ENCODE measurements around the gene CDKL1.

Gene CDKL1

DNA sequence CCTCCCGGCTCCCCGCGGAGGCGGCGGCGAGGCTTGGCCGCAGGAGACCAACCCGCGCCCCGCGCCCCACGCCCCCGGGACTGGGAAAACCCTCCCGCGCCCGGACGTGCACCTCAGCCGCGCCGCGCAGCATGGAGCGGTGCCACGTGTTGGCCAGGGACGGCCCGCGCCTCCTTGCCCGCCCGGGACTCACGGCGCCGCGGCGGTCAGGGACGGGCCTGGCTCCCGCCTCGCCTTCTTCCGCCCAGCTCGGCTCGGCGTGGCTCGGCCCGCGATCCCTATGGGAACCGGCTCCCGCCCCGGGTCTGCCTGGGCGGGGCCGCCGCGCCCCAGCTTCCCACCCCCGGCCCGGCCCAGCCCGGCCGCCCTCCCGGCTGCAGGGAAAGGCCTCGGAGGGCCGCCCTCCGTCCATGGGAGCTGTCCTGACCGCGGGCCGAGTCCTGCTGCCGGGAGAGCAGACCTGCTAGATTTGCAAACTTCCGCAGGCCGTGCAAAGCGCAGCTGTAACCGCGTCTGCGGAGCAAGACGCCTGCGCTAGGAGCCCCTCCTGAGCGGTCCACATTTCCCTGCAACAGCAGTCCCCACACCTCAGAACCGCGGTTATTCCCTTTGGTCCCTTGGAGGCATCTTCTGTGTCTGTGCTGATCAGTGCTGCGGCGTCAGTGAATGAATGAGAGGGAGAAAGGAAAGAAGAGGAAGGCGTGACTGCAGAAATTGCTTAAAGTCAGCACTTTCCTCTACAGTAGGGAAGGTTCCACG is at the start of gene CDKL1:
CDKL1 (minus strand) TSS at position 251 of the 759 bp plus-strand sequence. CDS start 1,013 bp downstream, outside the sequence.
- peak in 1 of 2 experiments; percentile 12 for DNase-seq

GRCh38 chr14:50434528-50434927 is 37.8 kb upstream of the CDKL1 start:
- no peak for DNase-seq

DNA sequence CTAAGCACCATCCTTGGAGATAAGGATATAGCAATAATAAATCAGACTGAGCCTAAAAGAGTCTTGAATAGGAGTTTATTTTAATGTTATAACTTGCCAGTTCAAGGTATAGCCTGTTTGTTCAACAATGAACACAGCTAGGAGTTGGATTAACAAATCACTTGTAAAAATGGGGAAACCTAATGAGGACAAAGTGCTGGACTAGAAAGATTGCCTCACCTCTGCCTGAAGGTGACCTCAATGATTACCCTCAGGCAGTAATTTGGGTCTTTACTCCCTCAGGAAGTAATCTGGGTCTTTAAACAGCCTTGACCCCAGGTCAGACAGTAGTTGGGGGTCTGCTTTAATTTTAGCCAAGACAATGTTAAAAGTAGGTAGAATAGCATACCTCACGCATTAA is 35.5 kb upstream of the CDKL1 start:
- DNase-seq, result no peak

GRCh38 chr14:50425816-50426215 is 29.1 kb upstream of the CDKL1 start:
- no peak for DNase-seq

GRCh38 chr14:50425105-50425504 is 28.4 kb upstream of the CDKL1 start:
- no peak for DNase-seq

DNA sequence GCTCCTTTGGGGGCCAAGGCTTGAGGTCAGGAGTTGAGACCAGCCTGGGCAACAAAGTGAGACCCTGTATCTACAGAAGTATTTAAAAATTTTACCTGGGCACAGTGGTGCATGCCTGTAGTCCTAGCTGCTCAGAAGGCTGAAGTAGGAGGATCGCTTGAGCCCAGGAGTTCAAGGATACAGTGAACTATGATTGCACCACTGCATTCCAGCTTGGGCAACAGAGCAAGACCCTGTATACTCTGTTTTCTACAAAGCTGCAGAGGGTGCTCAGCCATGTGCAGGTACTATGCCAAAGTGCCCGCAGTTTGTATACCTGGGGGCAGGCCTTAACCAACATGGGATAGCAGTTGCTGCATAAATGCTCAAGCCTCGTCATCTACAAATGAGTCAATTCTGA is 26.8 kb upstream of the CDKL1 start:
- no peak for DNase-seq

- no peak for DNase-seq
Measured at GRCh38 chr14:50421499-50421898, 24.8 kb upstream of the CDKL1 start.

GRCh38 chr14:50417853-50418252 is 21.2 kb upstream of the CDKL1 start:
- DNase-seq, result no peak

DNA sequence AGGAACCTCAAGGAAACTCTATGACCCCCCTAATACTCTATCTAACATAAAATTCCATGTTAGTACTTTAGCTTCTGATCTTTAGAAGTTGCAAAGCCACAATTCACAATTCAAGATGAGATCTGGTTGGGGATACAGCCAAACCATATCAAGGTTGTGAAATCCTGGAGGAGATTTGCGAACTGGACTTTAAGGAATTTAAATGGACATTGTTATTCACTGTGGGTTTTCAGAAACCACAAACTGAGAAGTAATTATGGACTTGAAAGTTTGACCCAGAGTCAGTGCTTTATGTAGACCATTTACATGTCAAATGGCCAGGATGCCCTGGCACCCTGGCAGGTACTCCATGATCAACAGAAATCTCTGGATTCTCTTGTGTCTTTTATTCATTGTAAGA is 14.2 kb upstream of the CDKL1 start:
- DNase-seq, result no peak

GRCh38 chr14:50410071-50410470 is 13.4 kb upstream of the CDKL1 start:
- DNase-seq, result no peak

DNA sequence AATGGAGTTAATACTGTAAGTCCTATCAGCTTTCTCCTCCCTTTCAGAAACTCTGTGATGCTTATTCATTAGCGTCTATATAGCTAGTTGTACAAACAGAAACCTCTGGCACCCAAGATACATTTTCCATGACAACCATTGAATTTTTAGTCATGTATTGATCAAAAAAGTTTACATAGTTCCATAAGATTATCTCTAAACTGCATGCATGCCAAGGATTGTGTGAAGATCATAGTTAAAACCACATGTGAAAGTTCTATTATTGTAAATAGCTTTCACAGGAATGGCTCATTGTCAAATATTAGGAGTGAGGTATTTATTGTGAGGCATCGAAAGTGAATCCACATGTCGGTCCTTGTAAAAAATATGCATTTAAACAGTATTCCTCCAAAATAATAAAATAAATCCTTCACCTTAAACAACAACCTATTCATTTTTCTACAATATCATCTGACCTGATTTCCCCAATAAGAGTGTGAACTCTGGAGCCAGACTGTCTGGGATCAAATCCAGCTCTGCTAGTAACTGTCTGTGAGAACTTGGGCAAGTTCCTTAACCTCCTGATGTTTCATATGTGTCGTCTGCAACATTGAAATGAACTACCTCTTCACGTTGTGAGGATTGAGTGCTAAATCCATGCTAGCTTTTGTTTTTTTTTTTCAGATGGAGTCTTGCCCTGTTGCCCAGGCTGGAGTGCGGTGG is 10.6 kb upstream of the CDKL1 start:
- no peak for DNase-seq

- DNase-seq, result no peak
Measured at GRCh38 chr14:50403419-50403818, 6.7 kb upstream of the CDKL1 start.

DNA sequence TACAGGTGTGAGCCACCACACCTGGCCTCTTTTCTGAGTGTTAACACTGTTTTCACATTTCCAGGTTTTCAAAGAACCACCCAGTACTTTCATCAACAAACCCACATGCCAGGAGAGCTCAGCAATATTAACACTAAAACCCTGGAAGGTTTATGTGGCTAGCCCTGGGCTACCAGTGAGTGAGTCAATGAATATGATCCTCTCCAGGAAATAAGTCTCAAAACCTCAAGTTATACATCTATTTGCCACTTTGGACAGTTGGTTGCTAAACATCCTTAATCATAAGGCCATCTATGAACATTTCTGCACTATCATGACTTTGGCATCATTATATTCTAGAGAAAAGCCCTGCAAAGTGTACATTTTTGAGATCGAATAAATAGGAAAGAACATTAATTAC is 6.3 kb upstream of the CDKL1 start:
- DNase-seq, result no peak

- no peak for DNase-seq
Measured at GRCh38 chr14:50400461-50400860, 3.8 kb upstream of the CDKL1 start.

- no peak for DNase-seq
Measured at GRCh38 chr14:50399251-50400032, 2.8 kb upstream of the CDKL1 start.

- no peak for DNase-seq
Measured at GRCh38 chr14:50398189-50398580, 1.5 kb upstream of the CDKL1 start.

GRCh38 chr14:50397390-50398188 is 908 bp upstream of the CDKL1 start:
- no peak for DNase-seq

DNA sequence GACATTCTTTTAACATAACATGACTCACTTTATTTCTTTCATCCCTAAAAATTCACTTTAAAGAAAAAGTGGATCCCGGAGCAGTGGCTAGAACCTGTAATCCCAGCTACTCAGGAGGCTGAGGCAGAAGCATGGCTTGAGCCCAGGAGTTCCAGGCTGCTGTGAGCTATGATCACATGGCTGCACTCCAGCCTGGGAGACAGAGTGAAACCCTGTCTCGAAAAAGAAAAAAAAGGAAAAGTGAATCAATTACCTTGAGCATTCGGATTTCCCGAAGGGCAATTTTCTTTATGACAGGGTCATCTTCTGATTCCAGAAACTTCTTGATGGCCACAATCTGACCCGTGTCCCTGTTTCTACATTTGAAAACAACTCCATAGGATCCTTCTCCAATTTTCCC is 1.2 kb downstream of the CDKL1 start:
- no peak for DNase-seq

DNA sequence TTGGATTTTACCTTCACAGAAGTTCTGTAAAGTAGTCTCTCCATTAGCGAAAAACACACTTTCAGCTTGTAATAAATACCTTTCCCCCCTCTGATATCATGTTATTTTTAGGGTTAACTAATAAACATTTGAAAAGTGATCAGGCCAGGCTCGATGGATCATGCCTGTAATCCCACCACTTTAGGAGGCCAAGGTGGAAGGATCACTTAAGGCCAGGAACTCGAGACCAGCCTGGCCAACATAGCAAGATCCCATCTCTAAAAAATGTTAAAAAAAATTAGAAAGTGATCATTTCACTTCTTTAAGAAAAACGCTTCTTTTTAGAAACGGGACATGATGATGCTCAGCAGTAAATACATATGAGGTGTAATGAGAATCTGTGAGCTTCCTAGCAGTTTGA is 2.0 kb downstream of the CDKL1 start:
- DNase-seq, result no peak

DNA sequence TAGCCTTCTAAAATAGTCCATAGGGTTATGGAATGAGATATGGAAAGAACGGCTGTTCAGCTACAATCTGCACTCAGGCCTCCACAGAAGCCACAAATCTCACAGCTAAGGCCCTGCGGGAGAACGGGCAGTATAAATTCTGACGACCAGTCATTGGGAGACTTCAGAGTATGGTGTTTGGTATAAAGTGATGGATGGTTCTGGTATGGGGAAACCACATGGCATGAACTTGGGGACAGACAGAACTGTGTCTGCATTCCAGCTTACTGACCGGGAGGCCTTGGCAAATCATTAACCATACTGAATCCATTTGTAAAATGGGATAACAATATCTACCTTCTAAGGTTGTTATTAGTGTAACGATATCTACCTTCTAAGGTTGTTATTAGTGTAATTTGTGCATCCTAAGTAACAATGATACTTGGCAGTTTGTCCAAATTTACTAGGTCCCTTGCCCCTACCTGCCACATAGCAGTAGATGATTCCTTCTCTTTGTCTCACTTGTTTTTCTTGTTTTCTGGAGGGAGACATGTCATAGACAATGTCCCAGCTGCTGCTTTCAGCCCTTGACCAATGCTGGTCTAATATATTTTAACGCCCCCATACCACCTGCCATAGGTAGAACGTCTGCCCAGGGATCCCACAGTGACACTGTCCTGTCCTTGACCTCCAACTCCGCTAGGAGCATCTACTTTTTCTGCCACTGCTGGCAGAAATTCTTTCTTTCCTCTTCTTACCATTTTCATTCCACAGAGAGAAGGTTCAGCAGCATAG is 6.8 kb downstream of the CDKL1 start:
- DNase-seq, result no peak

GRCh38 chr14:50388256-50388931 is 8.3 kb downstream of the CDKL1 start:
- no peak for DNase-seq

Data from cerebellar nuclear complex (tissue), 1 donor.